HUES64 (cell line): Measurements from ENCODE around the gene ARID1A.

Experiments used
- H3K27ac ChIP-seq: 2 replicates; pipeline ENCODE4 v1.7.0; 2013; ENCODE audit warnings: low read depth, low read length, inconsistent platforms
- H3K27me3 ChIP-seq: 2 replicates; pipeline ENCODE4 v1.6.1; 2013; ENCODE audit warnings: mild to moderate bottlenecking, low read length; ENCODE audit not compliant: insufficient read depth
- H3K36me3 ChIP-seq: 2 replicates; pipeline ENCODE4 v1.6.1; 2013; ENCODE audit warnings: mild to moderate bottlenecking, low read length; ENCODE audit not compliant: insufficient read depth
- H3K4me1 ChIP-seq: 2 replicates; pipeline ENCODE4 v1.6.1; 2013; ENCODE audit warnings: mild to moderate bottlenecking, low read length, moderate library complexity; ENCODE audit not compliant: insufficient read depth
- H3K4me3 ChIP-seq: 2 replicates; pipeline ENCODE4 v1.5.1; 2013; ENCODE audit warnings: mild to moderate bottlenecking, low read length, moderate library complexity
- H3K9ac ChIP-seq: 2 replicates; pipeline ENCODE4 v1.6.1; 2013; ENCODE audit warnings: mild to moderate bottlenecking, low read depth, low read length
- H3K9me3 ChIP-seq: 2 replicates; pipeline ENCODE4 v1.6.1; 2013; ENCODE audit warnings: low read depth, low read length; ENCODE audit not compliant: insufficient read depth
- WGBS: fragments of 150-250, 120-280 bp; methylation state at CpG from one replicate; pipeline ENCODE4 v1.1.7; 2013; ENCODE audit warnings: missing lambda C conversion rate; 5-methylcytosine and 5-hydroxymethylcytosine counted together

ARID1A gene

DNA sequence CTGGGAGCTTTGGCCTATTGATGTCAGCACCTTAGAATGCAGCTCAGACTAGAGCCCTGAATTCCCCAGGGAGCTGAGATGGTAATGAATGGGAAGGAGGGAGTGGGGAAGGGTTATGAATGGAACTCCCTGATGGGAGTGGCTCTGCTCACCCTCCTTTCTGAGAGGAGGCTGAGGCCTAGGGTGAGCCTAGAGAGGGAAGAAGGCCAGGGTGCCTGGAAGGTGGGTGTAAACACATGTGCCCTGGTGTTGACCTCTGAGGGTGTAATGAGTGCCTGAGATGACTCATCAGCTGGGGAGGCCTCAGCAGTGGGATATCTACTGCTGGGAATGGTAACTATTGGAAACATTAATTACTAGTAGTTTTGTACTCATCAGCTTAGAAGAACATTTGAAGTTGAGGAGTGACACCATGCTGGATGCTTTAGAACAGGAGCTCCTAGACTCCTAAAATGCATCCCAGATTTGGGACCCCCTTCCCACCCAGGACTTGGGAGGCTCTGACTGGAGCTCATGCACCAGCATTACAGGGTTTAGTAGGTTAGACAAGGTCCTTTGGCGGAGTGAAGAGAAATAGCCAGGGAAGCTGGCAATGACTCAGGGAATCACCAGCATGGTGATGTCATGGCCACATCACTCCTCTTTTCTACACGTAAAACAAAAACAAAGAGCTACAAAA is 76.0 kb downstream of the ARID1A start:
- no peak overlapping the region; the same call in 1 of the 2 replicates for H3K9ac ChIP-seq
- H3K4me1 ChIP-seq: no peaks in the 10 kb centered on the region; the same call in 1 of the 2 replicates
- no peak overlapping the region for H3K27ac ChIP-seq
- peaks cover 99% of the 10 kb centered on the region for H3K36me3 ChIP-seq
- no peaks in the 10 kb centered on the region for H3K9me3 ChIP-seq
- WGBS: 91% methylated on average over 2 of the region's 2 CpGs
- no peak overlapping the region for H3K4me3 ChIP-seq
- no peaks in the 10 kb centered on the region for H3K27me3 ChIP-seq

DNA sequence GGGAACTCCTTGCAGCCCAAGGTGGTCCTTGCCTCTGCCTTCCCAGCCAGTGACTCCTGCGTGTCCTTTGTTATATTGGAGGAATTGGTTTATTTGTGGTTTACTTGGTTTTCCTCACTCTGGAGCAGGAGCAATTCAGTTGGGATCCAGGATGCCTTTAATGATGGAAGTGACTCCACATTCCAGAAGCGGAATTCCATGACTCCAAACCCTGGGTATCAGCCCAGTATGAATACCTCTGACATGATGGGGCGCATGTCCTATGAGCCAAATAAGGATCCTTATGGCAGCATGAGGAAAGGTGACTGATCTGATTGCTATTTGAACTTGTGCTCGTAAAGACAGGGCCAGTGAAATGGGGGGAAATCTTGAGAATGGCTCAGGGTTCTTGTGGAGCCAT is 76.9 kb downstream of the ARID1A start:
- peaks cover 99% of the 10 kb centered on the region for H3K36me3 ChIP-seq
- no peak overlapping the region for H3K9ac ChIP-seq
- H3K9me3 ChIP-seq: no peaks in the 10 kb centered on the region
- WGBS: 91% methylated on average over 4 of the region's 4 CpGs
- no peaks in the 10 kb centered on the region for H3K27me3 ChIP-seq
- H3K27ac ChIP-seq: no peak overlapping the region
- no peak overlapping the region for H3K4me3 ChIP-seq
- no peaks in the 10 kb centered on the region; the same call in 1 of the 2 replicates for H3K4me1 ChIP-seq

DNA sequence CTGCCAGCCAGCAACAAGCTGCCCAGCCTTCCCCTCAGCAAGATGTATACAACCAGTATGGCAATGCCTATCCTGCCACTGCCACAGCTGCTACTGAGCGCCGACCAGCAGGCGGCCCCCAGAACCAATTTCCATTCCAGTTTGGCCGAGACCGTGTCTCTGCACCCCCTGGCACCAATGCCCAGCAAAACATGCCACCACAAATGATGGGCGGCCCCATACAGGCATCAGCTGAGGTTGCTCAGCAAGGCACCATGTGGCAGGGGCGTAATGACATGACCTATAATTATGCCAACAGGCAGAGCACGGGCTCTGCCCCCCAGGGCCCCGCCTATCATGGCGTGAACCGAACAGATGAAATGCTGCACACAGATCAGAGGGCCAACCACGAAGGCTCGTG is 78.6 kb downstream of the ARID1A start:
- no peak overlapping the region for H3K4me3 ChIP-seq
- no peaks in the 10 kb centered on the region; the same call in 1 of the 2 replicates for H3K4me1 ChIP-seq
- WGBS: 95% methylated on average over 13 of the region's 13 CpGs
- H3K36me3 ChIP-seq: peaks cover 99% of the 10 kb centered on the region
- H3K9me3 ChIP-seq: no peaks in the 10 kb centered on the region
- no peaks in the 10 kb centered on the region for H3K27me3 ChIP-seq
- H3K27ac ChIP-seq: no peak overlapping the region
- no peak overlapping the region for H3K9ac ChIP-seq

DNA sequence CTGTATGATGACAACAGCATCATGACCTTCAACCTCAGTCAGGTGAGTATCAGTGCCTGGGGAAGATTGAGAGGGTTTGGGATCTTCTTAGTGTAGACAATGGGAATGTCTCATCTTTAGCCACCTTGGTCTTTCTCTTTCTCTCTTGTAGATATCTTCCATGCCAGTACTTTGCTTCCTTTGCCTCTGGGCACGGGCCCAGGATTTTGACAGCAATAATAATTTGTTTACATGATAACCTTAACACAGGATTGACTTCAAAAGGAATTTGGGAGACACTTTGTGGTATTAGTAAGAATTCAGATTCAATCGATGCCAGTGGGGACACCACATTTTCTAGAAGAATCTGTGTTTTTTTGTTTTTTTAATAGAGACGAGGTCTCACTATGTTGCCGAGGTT is 79.9 kb downstream of the ARID1A start:
- Histone ChIP-seq H3K27me3 (no peaks in the 10 kb centered on the region), H3K4me3 (no peak overlapping the region), H3K9ac (no peak overlapping the region), H3K9me3 (no peaks in the 10 kb centered on the region), H3K36me3 (peaks cover 99% of the 10 kb centered on the region), H3K4me1 (no peaks in the 10 kb centered on the region; the same call in 1 of the 2 replicates), H3K27ac (no peak overlapping the region)
- WGBS: 98% methylated on average over 4 of the region's 4 CpGs

DNA sequence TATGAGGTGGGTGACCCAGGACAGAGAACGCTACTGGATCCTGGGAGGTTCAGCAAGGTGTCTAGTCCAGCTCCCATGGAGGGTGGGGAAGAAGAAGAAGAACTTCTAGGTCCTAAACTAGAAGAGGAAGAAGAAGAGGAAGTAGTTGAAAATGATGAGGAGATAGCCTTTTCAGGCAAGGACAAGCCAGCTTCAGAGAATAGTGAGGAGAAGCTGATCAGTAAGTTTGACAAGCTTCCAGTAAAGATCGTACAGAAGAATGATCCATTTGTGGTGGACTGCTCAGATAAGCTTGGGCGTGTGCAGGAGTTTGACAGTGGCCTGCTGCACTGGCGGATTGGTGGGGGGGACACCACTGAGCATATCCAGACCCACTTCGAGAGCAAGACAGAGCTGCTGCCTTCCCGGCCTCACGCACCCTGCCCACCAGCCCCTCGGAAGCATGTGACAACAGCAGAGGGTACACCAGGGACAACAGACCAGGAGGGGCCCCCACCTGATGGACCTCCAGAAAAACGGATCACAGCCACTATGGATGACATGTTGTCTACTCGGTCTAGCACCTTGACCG is 83.4 kb downstream of the ARID1A start:
- Histone ChIP-seq H3K27ac (no peak overlapping the region), H3K4me3 (no peak overlapping the region), H3K4me1 (peaks cover 9% of the 10 kb centered on the region), H3K27me3 (no peaks in the 10 kb centered on the region), H3K36me3 (peaks cover 93% of the 10 kb centered on the region), H3K9ac (no peak overlapping the region), H3K9me3 (no peaks in the 10 kb centered on the region)
- 95% methylated on average over 11 of the region's 11 CpGs for WGBS

DNA sequence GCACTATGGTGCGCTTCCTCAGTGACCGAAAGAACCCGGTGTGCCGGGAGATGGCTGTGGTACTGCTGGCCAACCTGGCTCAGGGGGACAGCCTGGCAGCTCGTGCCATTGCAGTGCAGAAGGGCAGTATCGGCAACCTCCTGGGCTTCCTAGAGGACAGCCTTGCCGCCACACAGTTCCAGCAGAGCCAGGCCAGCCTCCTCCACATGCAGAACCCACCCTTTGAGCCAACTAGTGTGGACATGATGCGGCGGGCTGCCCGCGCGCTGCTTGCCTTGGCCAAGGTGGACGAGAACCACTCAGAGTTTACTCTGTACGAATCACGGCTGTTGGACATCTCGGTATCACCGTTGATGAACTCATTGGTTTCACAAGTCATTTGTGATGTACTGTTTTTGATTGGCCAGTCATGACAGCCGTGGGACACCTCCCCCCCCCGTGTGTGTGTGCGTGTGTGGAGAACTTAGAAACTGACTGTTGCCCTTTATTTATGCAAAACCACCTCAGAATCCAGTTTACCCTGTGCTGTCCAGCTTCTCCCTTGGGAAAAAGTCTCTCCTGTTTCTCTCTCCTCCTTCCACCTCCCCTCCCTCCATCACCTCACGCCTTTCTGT is 84.6 kb downstream of the ARID1A start:
- H3K27me3 ChIP-seq: no peaks in the 10 kb centered on the region
- WGBS: 97% methylated on average over 21 of the region's 21 CpGs
- no peaks in the 10 kb centered on the region for H3K9me3 ChIP-seq
- H3K36me3 ChIP-seq: peaks cover 80% of the 10 kb centered on the region
- no peak overlapping the region for H3K9ac ChIP-seq
- H3K4me1 ChIP-seq: peaks cover 9% of the 10 kb centered on the region
- H3K4me3 ChIP-seq: no peak overlapping the region
- no peak overlapping the region for H3K27ac ChIP-seq

DNA sequence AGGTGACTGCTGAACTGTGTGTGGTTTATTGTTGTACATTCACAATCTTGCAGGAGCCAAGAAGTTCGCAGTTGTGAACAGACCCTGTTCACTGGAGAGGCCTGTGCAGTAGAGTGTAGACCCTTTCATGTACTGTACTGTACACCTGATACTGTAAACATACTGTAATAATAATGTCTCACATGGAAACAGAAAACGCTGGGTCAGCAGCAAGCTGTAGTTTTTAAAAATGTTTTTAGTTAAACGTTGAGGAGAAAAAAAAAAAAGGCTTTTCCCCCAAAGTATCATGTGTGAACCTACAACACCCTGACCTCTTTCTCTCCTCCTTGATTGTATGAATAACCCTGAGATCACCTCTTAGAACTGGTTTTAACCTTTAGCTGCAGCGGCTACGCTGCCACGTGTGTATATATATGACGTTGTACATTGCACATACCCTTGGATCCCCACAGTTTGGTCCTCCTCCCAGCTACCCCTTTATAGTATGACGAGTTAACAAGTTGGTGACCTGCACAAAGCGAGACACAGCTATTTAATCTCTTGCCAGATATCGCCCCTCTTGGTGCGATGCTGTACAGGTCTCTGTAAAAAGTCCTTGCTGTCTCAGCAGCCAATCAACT is 85.5 kb downstream of the ARID1A start:
- no peak overlapping the region for H3K9ac ChIP-seq
- no peak overlapping the region for H3K27ac ChIP-seq
- peaks cover 16% of the 10 kb centered on the region for H3K4me1 ChIP-seq
- H3K9me3 ChIP-seq: no peaks in the 10 kb centered on the region
- peaks cover 72% of the 10 kb centered on the region for H3K36me3 ChIP-seq
- H3K27me3 ChIP-seq: no peaks in the 10 kb centered on the region
- no peak overlapping the region for H3K4me3 ChIP-seq
- 95% methylated on average over 10 of the region's 11 CpGs for WGBS

DNA sequence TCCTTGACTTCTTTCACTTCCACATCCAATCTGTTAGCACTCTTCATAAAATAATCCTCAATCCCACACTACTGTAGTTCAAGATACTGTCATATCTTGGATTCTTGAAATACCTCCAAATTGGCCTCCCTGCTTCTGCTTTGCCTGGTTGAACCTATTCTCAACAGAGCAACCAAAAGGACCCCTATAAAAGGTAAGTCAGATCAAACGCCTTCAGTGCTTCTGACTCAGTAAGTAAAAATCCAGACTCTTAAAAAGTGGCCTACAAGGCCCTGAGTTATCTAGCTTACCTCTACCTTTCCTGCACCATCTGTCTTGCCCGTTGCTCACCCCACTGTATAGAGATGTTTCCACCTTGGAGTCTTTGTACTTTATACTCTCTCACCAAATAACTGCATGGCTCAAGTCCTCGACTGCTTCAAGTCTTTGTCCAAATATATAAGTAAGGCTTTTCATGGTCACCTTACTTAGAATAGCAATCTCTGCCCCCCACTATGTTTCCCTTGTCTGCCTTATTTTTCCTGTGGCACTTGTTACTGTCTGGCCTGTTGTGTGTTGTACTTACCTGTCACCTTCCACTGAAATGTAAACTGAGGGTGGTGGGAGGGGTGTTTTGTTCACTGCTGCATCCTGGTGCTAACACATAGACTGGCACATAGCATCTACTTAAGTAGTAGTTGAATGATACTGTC is 86.9 kb downstream of the ARID1A start:
- WGBS: 89% methylated on average over 3 of the region's 3 CpGs
- H3K27me3 ChIP-seq: no peaks in the 10 kb centered on the region
- no peak overlapping the region for H3K27ac ChIP-seq
- H3K9me3 ChIP-seq: no peaks in the 10 kb centered on the region
- H3K4me1 ChIP-seq: peaks cover 27% of the 10 kb centered on the region
- H3K4me3 ChIP-seq: no peak overlapping the region
- H3K9ac ChIP-seq: no peak overlapping the region
- peaks cover 59% of the 10 kb centered on the region for H3K36me3 ChIP-seq

DNA sequence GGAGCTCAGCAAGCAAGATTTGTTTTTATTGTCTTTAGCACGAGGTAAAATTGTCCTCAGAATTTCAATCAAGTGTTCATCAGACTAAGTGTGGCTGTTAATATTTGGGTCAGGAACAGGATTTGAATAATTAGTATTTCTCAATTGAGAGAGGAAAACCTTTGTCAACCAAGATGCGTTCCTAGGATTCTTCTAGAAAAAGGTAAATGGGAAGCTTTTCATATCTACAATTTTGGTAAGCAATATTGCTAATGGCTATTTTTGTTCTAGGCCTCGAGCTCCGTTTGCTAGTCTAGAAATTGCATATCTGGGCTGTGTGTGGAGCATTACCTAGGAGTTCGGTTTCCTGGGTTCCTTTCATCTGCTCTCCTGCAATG is 87.8 kb downstream of the ARID1A start:
- H3K9me3 ChIP-seq: no peaks in the 10 kb centered on the region
- no peak overlapping the region for H3K9ac ChIP-seq
- WGBS: 85% methylated on average over 5 of the region's 5 CpGs
- H3K27me3 ChIP-seq: no peaks in the 10 kb centered on the region
- H3K4me3 ChIP-seq: no peak overlapping the region
- peak overlapping the region; percentile 16; the same call in 1 of the 2 replicates for H3K27ac ChIP-seq
- peaks cover 50% of the 10 kb centered on the region for H3K36me3 ChIP-seq
- H3K4me1 ChIP-seq: peaks cover 30% of the 10 kb centered on the region

DNA sequence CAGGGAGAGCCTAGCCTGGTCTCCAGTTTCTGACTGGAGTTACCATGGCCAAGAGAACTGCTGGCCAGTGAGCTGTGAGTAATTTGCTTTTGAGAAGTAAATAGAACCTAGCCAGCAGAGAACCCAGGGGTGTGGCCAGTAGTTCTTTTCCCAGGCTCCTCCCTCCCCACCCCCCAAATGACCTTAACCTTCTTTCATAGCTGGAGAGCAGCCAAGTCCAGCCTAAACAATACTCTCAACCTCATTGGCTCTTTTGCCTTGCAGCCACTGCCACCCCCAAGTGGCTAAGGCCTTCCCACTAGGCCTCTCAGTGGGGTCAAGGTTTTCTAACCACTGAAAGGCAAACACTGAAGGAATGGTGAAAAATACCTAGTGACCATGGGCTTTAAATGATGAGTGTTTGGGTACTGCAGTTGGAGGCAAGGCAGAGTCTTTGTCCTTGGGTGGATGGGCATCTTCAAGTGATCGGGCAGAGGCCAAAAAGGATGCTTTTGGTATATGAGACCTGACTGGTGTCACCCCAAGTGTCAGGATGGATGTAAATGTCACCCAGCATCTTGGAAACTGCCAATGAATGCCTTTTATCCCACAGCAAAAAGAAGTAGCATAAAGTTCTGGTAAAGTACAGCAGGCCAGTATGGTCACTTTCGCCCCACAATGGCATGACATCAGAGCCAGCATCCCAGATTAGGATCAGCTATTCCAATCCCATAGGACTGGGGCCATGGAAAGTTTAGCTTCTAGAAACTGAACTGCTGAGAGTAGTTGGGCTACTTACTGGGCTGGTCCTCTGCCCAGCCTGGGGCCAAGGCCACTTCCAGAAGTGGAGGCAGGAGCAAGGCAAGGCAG is 88.4 kb downstream of the ARID1A start:
- Histone ChIP-seq H3K9me3 (no peaks in the 10 kb centered on the region), H3K27me3 (no peaks in the 10 kb centered on the region), H3K4me1 (peaks cover 35% of the 10 kb centered on the region), H3K27ac (peak overlapping the region; percentile 16; the same call in 1 of the 2 replicates), H3K36me3 (peaks cover 44% of the 10 kb centered on the region), H3K4me3 (no peak overlapping the region), H3K9ac (no peak overlapping the region)
- 95% methylated on average over 2 of the region's 2 CpGs for WGBS
